Panc1 (cell line): Measurements from ENCODE around the gene TADA2B. TPM values are rescaled to one million over a fixed set of nuclear protein-coding genes. Genes with fewer than 3 reads are reported as not detected.

Experiments used
- ATAC-seq: fragments of 200-7000 bp; cut with Tn5 transposase; 2 replicates; pipeline ENCODE4 v1.9.1; 2020; ENCODE audit warnings: mild to moderate bottlenecking, moderate library complexity
- BruUV-seq: library from RNA; stranded (reverse); fragments of 400-500 nt; replicated peaks from 2 replicates; lab custom pipeline; 2021; lab: Mats Ljungman, UMichigan
- CTCF ChIA-PET: fragments of 300-600 bp; sonication (Branson Sonifier 250); formaldehyde crosslinking; loops from one replicate; lab custom pipeline; 2022; ENCODE audit warnings: antibody characterized with exemption; lab: Charles Lee
- POLR2A ChIA-PET: fragments of 300-600 bp; sonication (Branson Sonifier 250); formaldehyde crosslinking; loops from one replicate; lab custom pipeline; 2022; ENCODE audit warnings: antibody characterized with exemption; lab: Charles Lee
- DNase-seq: peaks from one replicate; pipeline ENCODE4 v3.0.0-alpha.2; 2010; ENCODE audit warnings: low read depth, low spot score
- H3K27ac ChIP-seq: 2 replicates; pipeline ENCODE4 v1.5.1; 2011; ENCODE audit warnings: mild to moderate bottlenecking, low read length, inconsistent platforms
- H3K27me3 ChIP-seq: fragments of 200-500 bp; sonication (Bioruptor generic); 2 replicates; pipeline ENCODE4 v1.6.0; 2014; ENCODE audit warnings: low read length, inconsistent platforms; ENCODE audit not compliant: control insufficient read depth, insufficient read depth
- H3K36me3 ChIP-seq: fragments of 200-500 bp; sonication (Bioruptor generic); 2 replicates; pipeline ENCODE4 v1.5.1; 2014; ENCODE audit warnings: inconsistent platforms, mild to moderate bottlenecking, low read length, moderate library complexity; ENCODE audit not compliant: control insufficient read depth, insufficient read depth
- H3K4me1 ChIP-seq: 2 replicates; pipeline ENCODE4 v1.5.1; 2011; ENCODE audit warnings: inconsistent platforms, mild to moderate bottlenecking, low read length, moderate library complexity; ENCODE audit not compliant: control insufficient read depth, insufficient read depth
- H3K4me3 ChIP-seq, 2 experiments: 2 replicates each; pipeline ENCODE4 v1.5.1; 2011 to 2012; ENCODE audit warnings: low read depth in 2 of 2, low read length in 2 of 2, mild to moderate bottlenecking in 2 of 2, inconsistent platforms in 1 of 2, moderate library complexity in 1 of 2
- H3K9me3 ChIP-seq: fragments of 200-500 bp; sonication (Bioruptor generic); 2 replicates; pipeline ENCODE4 v1.5.1; 2014; ENCODE audit warnings: low read depth, mild to moderate bottlenecking, inconsistent platforms, low read length, moderate library complexity; ENCODE audit not compliant: control insufficient read depth, insufficient read depth
- CTCF ChIP-seq: fragments of 450-650 bp; IDR thresholded peaks from 2 replicates; pipeline ENCODE4 v1.5.1; 2017; ENCODE audit warnings: mild to moderate bottlenecking
- POLR2AphosphoS5 ChIP-seq: IDR thresholded peaks from 2 replicates; pipeline ENCODE4 v1.6.1; 2012; ENCODE audit warnings: mild to moderate bottlenecking, low read depth, low read length, moderate library complexity
- REST ChIP-seq, 2 experiments: IDR thresholded peaks; 2 replicates each; pipeline ENCODE4 v1.6.1; 2011 to 2012; ENCODE audit warnings: low read depth in 2 of 2, control low read depth in 1 of 2, low read length in 1 of 2, mild to moderate bottlenecking in 1 of 2, moderate library complexity in 1 of 2; ENCODE audit not compliant: insufficient read depth in 1 of 2
- SIN3A ChIP-seq: IDR thresholded peaks from 2 replicates; pipeline ENCODE4 v1.6.1; 2012; ENCODE audit warnings: low read depth, mild to moderate bottlenecking, low read length, moderate library complexity, borderline replicate concordance; ENCODE audit not compliant: insufficient read depth
- TCF7L2 ChIP-seq: IDR thresholded peaks from 2 replicates; pipeline ENCODE4 v1.6.1; 2011; ENCODE audit warnings: mild to moderate bottlenecking, low read depth, low read length, inconsistent platforms
- in situ Hi-C: cut with HindIII; loops from 2 replicates; pipeline ENCODE4 v1.10.0; 2016; ENCODE audit warnings: low sequenced_read_pairs, low pct_unique_long_range_greater_than_20kb
- intact Hi-C: fragments of 100-400 bp; cut with micrococcal nuclease; formaldehyde crosslinking; loops from one replicate; pipeline ENCODE4 v1.10.0; 2022; ENCODE audit not compliant: unreplicated experiment
- total RNA-seq: library from RNA; stranded (reverse); gene quantifications from one replicate; pipeline ENCODE4 v1.2.1, GENCODE V29; 2021; ENCODE audit not compliant: unreplicated experiment

TADA2B gene
- total RNA-seq, 1 experiment from 2014 or later: 17.6 TPM

- ChIA-PET POLR2A (no interaction called here), CTCF (interaction anchor here (0.6 kb wide), 1 partner anchor 18 kb away, joined by 3 read pairs; no protein-coding TSS in a partner anchor)
- no peak for ATAC-seq
- Histone ChIP-seq H3K9me3 (no peaks in the 10 kb centered on the region), H3K27ac (no peak overlapping the region), H3K4me3 (no peak overlapping the region), H3K4me1 (no peaks in the 10 kb centered on the region), H3K27me3 (no peaks in the 10 kb centered on the region), H3K36me3 (peaks cover 8% of the 10 kb centered on the region; the same call in 1 of the 2 replicates)
- no peak for TF ChIP-seq CTCF
- TF ChIP-seq POLR2AphosphoS5: no peak
- no peak for TF ChIP-seq TCF7L2
- TF ChIP-seq SIN3A: no peak
- no peak for TF ChIP-seq REST (IDR thresholded peaks at IDR 0.05; ENCODE audit: insufficient read depth in 1 of 2, low read depth in 2 of 2, low read length in 1 of 2)
- BruUV-seq: no TSS peak
- in situ Hi-C loops: no loop called here
- DNase-seq: no peak
- intact Hi-C loops: no loop called here
Observed at GRCh38 chr4:7004331-7004730, 38.8 kb upstream of the TADA2B start.

GRCh38 chr4:7005571-7005970 lies 37.6 kb upstream of the TADA2B start:
- Histone ChIP-seq H3K27ac (no peak overlapping the region), H3K9me3 (no peaks in the 10 kb centered on the region), H3K36me3 (peaks cover 8% of the 10 kb centered on the region), H3K27me3 (no peaks in the 10 kb centered on the region), H3K4me1 (no peaks in the 10 kb centered on the region), H3K4me3 (no peak overlapping the region)
- no TSS peak for BruUV-seq
- ChIA-PET POLR2A (no interaction called here), CTCF (no interaction called here)
- no peak for ATAC-seq
- DNase-seq: no peak
- TF ChIP-seq POLR2AphosphoS5: no peak
- TF ChIP-seq TCF7L2: no peak
- no peak for TF ChIP-seq REST (IDR thresholded peaks at IDR 0.05; ENCODE audit: insufficient read depth in 1 of 2, low read depth in 2 of 2, low read length in 1 of 2)
- no peak for TF ChIP-seq SIN3A
- no peak for TF ChIP-seq CTCF
- in situ Hi-C loops (no loop called here), intact Hi-C loops (no loop called here)
